Brain microvascular endothelial cell (primary cell): Measurements from ENCODE around the gene KRT15.

Experiments
- DNase-seq: peaks from one replicate; pipeline ENCODE4 v3.0.0-alpha.2; 2020
- H3K27ac ChIP-seq: fragments of 250-450 bp; sonication (Bioruptor Pico); 2 replicates; pipeline ENCODE4 v1.5.1; 2020; ENCODE audit warnings: mild to moderate bottlenecking, moderate library complexity
- H3K27me3 ChIP-seq: fragments of 250-450 bp; sonication (Bioruptor Pico); replicated peaks from 2 replicates; pipeline ENCODE4 v1.5.1; 2020; ENCODE audit warnings: mild to moderate bottlenecking
- H3K36me3 ChIP-seq: fragments of 250-450 bp; sonication (Bioruptor Pico); replicated peaks from 2 replicates; pipeline ENCODE4 v1.5.1; 2020; ENCODE audit warnings: mild to moderate bottlenecking
- H3K4me3 ChIP-seq: 2 replicates; pipeline ENCODE4 v1.5.1; 2011; ENCODE audit warnings: low read depth, mild to moderate bottlenecking, control low read depth, low read length, moderate library complexity
- in situ Hi-C: cut with HindIII; loops from 2 replicates; pipeline ENCODE4 v1.10.0; 2017; ENCODE audit warnings: low sequenced_read_pairs, low pct_ligation_motif_present
- TF ChIP-seq, protein P1 (sequence below): IDR thresholded peaks from 2 replicates; pipeline ENCODE4 v1.5.1; 2011; ENCODE audit warnings: low read depth, mild to moderate bottlenecking, moderate library complexity, low read length, control low read depth, inconsistent platforms; ENCODE audit errors: missing control alignments

The KRT15 gene

DNA sequence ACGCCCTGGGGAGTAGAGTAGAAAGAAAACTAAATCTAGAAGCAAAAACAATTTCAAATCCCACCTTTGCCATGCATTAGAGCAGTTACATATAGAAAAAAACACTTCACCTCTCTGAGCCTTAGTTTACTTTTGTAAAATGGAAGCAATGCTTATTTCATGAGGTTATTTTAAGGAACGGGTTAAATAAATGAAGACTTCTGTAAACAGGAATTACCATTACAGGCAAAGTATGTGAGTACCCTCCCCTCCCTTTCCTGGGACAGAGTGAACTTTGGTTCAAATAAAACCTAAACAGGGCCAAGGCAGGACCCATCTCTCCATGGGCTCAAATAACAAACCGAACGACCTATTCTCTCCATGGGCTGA, 4.5 kb upstream of the KRT15 start:
- H3K27ac ChIP-seq = no peak overlapping the region
- H3K36me3 ChIP-seq = no peaks in the 10 kb centered on the region
- H3K27me3 ChIP-seq = no peaks in the 10 kb centered on the region
- in situ Hi-C loops = no loop called here
- H3K4me3 ChIP-seq = no peak overlapping the region
- no peak for DNase-seq
- TF ChIP-seq, protein P1, sequence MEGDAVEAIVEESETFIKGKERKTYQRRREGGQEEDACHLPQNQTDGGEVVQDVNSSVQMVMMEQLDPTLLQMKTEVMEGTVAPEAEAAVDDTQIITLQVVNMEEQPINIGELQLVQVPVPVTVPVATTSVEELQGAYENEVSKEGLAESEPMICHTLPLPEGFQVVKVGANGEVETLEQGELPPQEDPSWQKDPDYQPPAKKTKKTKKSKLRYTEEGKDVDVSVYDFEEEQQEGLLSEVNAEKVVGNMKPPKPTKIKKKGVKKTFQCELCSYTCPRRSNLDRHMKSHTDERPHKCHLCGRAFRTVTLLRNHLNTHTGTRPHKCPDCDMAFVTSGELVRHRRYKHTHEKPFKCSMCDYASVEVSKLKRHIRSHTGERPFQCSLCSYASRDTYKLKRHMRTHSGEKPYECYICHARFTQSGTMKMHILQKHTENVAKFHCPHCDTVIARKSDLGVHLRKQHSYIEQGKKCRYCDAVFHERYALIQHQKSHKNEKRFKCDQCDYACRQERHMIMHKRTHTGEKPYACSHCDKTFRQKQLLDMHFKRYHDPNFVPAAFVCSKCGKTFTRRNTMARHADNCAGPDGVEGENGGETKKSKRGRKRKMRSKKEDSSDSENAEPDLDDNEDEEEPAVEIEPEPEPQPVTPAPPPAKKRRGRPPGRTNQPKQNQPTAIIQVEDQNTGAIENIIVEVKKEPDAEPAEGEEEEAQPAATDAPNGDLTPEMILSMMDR = no peak

DNA sequence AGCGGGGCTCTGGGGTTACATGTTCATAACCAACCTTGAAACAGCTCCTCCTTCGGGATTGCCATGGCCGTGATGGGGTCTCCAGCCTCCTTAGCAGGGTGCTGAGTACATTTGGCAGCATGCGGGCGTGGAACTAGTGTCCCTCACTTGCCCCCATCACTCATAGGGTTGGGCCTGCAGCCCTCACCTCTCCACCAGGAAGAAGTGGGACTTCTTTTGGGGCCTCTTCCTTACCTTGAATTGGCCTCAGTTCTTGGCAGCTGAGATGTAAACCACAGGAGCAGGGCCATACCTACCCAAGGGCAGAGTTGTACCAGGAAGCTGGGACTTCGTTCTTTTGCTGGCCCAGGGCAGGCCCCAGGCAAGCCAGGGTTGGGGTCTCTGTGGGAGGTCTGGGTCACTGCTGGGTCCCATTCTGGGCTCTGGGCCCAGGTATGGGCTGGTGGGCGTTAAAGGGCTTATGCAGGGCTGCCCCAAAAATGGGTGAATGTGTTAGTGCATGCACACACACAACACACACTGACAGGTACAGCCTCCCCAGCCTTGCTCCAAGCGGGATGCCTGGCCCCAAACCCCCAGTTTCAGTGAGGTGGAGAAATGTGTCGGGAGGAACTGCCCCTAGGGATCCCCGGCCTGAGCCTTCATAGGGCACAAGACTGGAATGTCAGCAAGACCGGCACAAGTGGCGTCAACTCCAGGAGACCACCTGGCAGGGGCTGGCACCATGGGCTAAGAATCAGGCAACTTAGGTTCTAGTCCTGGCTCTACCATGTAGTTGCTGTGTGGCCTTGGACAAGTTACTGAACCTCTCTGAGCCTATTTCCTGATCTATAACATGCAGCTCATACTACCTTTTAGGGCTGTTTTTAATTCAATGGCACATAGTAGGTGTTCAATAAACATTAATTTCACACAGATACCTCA, 3.9 kb upstream of the KRT15 start:
- no peak for DNase-seq
- no peaks in the 10 kb centered on the region for H3K36me3 ChIP-seq
- no peak overlapping the region for H3K4me3 ChIP-seq
- H3K27ac ChIP-seq = peak overlapping the region; percentile 49
- in situ Hi-C loops = no loop called here
- no peaks in the 10 kb centered on the region for H3K27me3 ChIP-seq
- TF ChIP-seq, protein P1 = no peak

DNA sequence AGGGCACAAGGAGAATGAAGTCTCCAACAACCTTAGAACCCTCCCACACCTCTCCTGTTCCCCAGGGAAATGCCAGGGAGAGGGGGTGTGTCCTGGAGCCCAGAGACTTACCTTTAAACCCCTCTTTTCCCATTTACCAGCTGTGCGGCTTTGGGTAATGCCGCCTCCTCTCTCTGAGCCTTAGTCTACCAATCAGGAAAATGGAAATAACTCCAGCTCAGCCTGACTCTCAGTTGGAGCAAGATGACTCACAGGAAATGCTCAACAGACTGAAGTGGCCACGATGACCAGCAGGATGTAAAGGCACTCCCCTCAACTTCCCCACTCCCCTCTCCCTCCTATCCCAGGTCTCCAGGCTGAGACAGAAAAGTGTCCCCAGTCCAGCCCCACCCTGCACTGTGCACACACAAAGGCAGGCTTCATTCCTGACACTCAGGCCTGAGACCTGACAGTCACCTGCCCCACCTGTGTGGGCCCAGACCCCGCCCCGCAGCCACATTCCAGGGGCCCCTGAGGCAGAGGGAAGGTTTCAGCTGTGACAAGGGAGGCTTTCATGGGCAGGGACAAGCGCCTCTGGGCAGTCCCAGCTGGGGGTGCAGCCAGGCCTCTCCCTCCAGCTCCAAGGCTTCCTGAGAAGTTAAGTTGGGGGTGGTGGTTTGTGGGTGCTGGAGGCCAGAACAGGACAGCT, 3.0 kb upstream of the KRT15 start:
- no peaks in the 10 kb centered on the region for H3K27me3 ChIP-seq
- TF ChIP-seq, protein P1 = peak; percentile 39
- H3K36me3 ChIP-seq = no peaks in the 10 kb centered on the region
- H3K4me3 ChIP-seq = no peak overlapping the region
- H3K27ac ChIP-seq = peak overlapping the region; percentile 49
- in situ Hi-C loops = no loop called here
- DNase-seq = peak; percentile 87

DNA sequence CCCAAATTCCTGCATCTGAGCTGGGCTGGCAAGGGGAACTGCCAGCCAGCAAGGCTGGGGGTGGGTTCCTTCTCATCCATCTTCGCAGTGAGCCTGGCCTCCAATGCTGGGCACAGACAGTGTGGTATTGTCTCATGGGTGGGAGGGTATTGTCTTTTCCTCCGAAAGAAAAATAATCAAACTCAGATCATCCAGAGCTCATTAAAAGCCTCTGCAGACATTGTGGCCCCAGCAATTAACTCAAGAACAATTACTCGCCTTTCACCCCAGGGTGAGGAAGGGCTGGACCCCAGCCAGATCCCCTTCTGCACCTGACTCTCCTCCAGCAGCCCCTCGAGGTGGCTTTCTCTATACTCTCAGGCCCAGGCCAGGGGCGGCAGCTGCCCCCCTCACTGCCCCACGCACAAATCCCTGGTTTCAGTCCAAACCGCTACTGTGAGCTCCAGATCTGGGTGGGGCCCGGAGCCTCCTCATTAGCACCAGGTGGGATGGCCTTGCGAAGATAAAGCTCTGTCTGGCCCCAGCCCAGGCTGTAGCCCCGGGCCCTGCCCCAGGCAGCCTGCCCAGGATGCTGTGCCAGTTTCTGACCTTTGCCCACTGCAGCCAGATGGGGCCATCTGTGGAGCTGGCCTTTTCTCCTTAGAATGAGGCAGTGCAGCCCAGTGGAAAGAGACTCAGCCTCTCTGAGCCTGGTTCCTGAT, 2.3 kb upstream of the KRT15 start:
- in situ Hi-C loops = no loop called here
- TF ChIP-seq, protein P1 = no peak
- no peaks in the 10 kb centered on the region for H3K36me3 ChIP-seq
- no peak overlapping the region for H3K4me3 ChIP-seq
- no peak for DNase-seq
- H3K27me3 ChIP-seq = no peaks in the 10 kb centered on the region
- H3K27ac ChIP-seq = no peak overlapping the region

DNA sequence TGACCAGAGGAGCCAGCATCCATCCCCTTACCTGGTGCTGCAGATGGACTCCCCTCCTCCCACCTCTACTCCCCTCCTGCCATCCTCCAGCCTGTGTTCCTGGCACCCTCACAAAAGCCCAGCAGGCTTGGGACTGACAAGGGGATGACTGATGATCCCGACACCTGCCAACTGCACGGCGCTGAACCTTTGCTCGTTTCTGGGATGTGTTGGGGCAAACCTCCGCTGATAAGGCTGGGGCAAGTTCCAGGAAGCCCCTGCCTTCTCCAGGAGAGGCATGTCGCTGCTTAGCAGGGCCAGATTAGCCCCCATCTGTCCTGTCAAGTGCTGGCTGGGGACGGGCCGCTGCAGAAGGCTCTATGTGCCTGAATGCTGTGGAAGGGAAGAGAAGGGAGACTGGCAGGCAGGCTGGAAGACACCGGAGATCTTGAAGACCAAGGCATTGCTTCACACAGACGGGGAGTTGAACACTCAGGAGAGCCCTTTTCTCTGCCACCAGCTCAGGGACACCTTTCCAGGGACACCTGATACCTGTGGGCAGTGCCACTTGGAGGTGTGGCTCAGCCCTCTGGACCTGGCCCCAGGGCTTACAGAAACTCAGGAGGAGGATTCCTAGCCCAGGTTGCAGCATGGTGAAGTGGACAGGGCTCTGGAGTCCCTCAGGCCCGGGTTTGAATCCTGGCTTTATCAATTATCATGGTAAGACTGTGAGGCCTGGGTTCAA, 973 bp upstream of the KRT15 start:
- TF ChIP-seq, protein P1 = no peak
- no peak overlapping the region for H3K4me3 ChIP-seq
- no peak for DNase-seq
- no peaks in the 10 kb centered on the region for H3K36me3 ChIP-seq
- in situ Hi-C loops = no loop called here
- H3K27me3 ChIP-seq = no peaks in the 10 kb centered on the region
- H3K27ac ChIP-seq = no peak overlapping the region
